Astrocyte of the cerebellum (primary cell): ENCODE results near the gene GHRH.

Experiments
- DNase-seq: peaks from one replicate; pipeline ENCODE4 v3.0.0-alpha.2; 2011; ENCODE audit warnings: low read depth
- H3K4me3 ChIP-seq: 2 replicates; pipeline ENCODE4 v1.5.1; 2011; ENCODE audit warnings: mild to moderate bottlenecking, low read depth, low read length, moderate library complexity
- in situ Hi-C: cut with HindIII; loops from 2 replicates; pipeline ENCODE4 v1.10.0; 2017; ENCODE audit warnings: low sequenced_read_pairs
- TF ChIP-seq, protein P1 (sequence below): IDR thresholded peaks from 2 replicates; pipeline ENCODE4 v1.5.1; 2012; ENCODE audit warnings: low read length, low read depth, moderate library complexity, mild to moderate bottlenecking; ENCODE audit errors: missing control alignments

The GHRH gene

DNA sequence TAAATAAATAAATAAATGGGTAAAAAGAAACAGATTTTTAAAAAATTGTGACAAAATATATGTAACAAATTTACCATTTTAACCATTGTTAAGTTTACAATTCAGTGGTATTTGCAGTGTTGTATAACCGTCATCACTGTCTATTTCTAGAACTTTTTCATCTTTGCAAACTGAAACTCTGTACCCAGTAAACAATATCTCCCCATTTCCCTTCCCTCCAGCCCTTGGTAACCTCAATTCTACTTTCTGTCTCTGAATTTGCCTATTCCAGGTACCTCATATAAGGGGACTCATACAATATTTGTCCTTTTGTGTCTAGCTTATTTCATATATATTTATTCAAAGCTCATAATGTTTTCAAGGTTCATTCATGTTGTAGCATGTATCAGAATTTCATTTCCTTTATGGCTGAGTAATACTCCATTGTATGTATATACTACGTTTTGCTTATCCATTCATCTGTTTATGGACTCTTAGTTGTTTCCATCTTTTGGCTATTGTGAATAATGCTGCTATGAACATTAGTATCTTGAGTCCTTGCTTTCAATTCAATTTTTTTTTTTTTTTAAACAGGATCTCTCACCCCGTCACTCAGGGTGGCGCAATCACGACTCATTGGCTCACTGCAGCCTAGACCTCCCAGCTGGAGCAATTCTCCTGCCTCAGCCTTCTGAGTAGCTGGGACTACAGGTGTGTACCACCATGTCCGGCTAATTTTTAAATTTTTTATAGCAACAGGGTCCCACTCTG, 36.8 kb upstream of the GHRH start:
- no peak overlapping the region for H3K4me3 ChIP-seq
- in situ Hi-C loops, result no loop called here
- TF ChIP-seq, protein P1, sequence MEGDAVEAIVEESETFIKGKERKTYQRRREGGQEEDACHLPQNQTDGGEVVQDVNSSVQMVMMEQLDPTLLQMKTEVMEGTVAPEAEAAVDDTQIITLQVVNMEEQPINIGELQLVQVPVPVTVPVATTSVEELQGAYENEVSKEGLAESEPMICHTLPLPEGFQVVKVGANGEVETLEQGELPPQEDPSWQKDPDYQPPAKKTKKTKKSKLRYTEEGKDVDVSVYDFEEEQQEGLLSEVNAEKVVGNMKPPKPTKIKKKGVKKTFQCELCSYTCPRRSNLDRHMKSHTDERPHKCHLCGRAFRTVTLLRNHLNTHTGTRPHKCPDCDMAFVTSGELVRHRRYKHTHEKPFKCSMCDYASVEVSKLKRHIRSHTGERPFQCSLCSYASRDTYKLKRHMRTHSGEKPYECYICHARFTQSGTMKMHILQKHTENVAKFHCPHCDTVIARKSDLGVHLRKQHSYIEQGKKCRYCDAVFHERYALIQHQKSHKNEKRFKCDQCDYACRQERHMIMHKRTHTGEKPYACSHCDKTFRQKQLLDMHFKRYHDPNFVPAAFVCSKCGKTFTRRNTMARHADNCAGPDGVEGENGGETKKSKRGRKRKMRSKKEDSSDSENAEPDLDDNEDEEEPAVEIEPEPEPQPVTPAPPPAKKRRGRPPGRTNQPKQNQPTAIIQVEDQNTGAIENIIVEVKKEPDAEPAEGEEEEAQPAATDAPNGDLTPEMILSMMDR, result no peak
- DNase-seq, result no peak

GRCh38 chr20:37297066-37297736, 35.6 kb upstream of the GHRH start:
- DNase-seq, result peak; percentile 74
- in situ Hi-C loops, result no loop called here
- no peak overlapping the region for H3K4me3 ChIP-seq

GRCh38 chr20:37296371-37296770, 34.8 kb upstream of the GHRH start:
- DNase-seq, result no peak
- TF ChIP-seq, protein P1, result no peak
- in situ Hi-C loops, result no loop called here
- no peak overlapping the region for H3K4me3 ChIP-seq

More at GRCh38 chr20:37297066-37297736, 35.6 kb upstream of the GHRH start:
- TF ChIP-seq, protein P1, result no peak

- TF ChIP-seq, protein P1, result no peak
- in situ Hi-C loops, result no loop called here
- no peak overlapping the region for H3K4me3 ChIP-seq
- DNase-seq, result no peak
These were observed 34.0 kb upstream of the GHRH start for GRCh38 chr20:37295595-37295994.

- H3K4me3 ChIP-seq, result no peak overlapping the region
- DNase-seq, result peak; percentile 90
- TF ChIP-seq, protein P1, result no peak
- in situ Hi-C loops, result no loop called here
These were observed 33.4 kb upstream of the GHRH start for GRCh38 chr20:37295001-37295400.

DNA sequence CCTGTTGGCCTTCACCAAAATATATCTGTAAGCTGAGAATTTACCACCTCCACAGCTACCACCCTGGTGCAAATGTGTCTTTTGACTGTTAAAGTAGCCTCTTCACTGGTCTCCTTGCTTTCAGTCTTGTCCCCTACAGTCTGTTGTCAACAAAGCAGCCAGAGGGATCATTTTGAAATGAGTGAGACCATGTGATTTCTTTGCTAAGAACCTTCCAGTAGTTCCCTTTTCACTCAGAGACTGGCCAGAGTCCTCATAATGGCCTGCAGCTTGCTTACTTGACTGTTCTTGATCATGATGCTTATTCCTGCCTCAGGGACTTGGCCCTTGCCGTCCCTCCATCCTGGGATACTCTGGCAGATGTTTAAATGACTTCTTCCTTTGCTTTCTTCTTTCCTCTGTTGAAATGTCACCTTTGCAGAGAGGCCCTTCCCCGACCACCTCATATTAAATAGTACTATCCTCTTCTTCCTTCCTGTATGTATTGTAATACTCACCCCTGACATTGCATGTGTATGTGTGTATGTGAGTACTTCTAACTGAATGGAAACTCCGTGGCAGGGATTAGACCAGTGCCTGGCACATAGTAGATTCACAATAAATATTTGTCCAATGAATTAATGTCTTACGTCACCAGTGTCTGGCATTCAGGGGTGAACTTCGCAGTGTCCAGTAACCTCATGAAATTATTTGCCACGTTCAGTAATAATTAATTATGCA, 32.8 kb upstream of the GHRH start:
- in situ Hi-C loops, result no loop called here
- H3K4me3 ChIP-seq, result no peak overlapping the region
- TF ChIP-seq, protein P1, result no peak
- DNase-seq, result no peak
